Measurements from ENCODE around the gene PEX13.

Gene PEX13

GRCh38 chr2:60991644-60992043, 25.9 kb upstream of the PEX13 start:
- H2AFZ ChIP-seq (ENCODE audit: low read depth, low read length), result no peak overlapping the region
- no peak for TF ChIP-seq EZH2 (IDR thresholded peaks at IDR 0.05; ENCODE audit: borderline replicate concordance, low read depth, low read length, severe bottlenecking)
- TF ChIP-seq, protein P1, sequence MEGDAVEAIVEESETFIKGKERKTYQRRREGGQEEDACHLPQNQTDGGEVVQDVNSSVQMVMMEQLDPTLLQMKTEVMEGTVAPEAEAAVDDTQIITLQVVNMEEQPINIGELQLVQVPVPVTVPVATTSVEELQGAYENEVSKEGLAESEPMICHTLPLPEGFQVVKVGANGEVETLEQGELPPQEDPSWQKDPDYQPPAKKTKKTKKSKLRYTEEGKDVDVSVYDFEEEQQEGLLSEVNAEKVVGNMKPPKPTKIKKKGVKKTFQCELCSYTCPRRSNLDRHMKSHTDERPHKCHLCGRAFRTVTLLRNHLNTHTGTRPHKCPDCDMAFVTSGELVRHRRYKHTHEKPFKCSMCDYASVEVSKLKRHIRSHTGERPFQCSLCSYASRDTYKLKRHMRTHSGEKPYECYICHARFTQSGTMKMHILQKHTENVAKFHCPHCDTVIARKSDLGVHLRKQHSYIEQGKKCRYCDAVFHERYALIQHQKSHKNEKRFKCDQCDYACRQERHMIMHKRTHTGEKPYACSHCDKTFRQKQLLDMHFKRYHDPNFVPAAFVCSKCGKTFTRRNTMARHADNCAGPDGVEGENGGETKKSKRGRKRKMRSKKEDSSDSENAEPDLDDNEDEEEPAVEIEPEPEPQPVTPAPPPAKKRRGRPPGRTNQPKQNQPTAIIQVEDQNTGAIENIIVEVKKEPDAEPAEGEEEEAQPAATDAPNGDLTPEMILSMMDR (IDR thresholded peaks at IDR 0.05; ENCODE audit: borderline replicate concordance, extremely low read depth, low read length, poor library complexity, severe bottlenecking), result no peak
- H3K79me2 ChIP-seq (ENCODE audit: insufficient read depth, low read length), result no peaks in the 10 kb centered on the region
- no peaks in the 10 kb centered on the region for H3K4me1 ChIP-seq (ENCODE audit: insufficient read depth, low read length)
- no peak overlapping the region for H3K4me2 ChIP-seq (ENCODE audit: insufficient read depth, low read length)
- H3K4me3 ChIP-seq (ENCODE audit: low read depth in 1 of 2, low read length in 2 of 2), result no peak overlapping the region
- H3K9me3 ChIP-seq (ENCODE audit: insufficient read depth, low read length, severe bottlenecking), result peaks cover 8% of the 10 kb centered on the region
- H3K9ac ChIP-seq (ENCODE audit: low read depth, low read length), result no peak overlapping the region
- H3K27ac ChIP-seq (ENCODE audit: low read length), result no peak overlapping the region
- H3K27me3 ChIP-seq (ENCODE audit: insufficient read depth, low read length, poor library complexity), result no peaks in the 10 kb centered on the region
- ATAC-seq (ENCODE audit: insufficient read depth, low read depth) (no peak), DNase-seq (no peak)
- H4K20me1 ChIP-seq (ENCODE audit: insufficient read depth, low read length), result no peaks in the 10 kb centered on the region
- peaks cover 4% of the 10 kb centered on the region; the same call in 1 of the 2 replicates for H3K36me3 ChIP-seq (ENCODE audit: insufficient read depth, low read length)

DNA sequence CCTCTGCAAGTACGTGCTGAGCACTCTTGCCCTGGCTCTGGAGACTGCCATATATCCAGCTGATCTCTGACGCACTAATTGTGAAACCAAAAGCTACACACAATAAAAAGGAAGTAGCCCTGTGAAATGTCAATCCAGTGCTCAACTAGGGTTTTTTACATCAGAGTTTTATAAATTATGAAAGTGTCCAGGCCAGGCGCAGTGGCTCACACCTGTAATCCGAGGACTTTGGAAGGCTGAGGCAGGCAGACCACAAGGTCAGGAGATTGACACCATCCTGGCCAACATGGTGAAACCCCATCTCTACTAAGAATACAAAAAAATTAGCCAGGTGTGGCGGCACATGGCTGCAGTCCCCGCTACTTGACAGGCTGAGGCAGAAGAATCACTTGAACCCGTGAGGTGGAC, 24.5 kb upstream of the PEX13 start:
- ATAC-seq (ENCODE audit: insufficient read depth, low read depth) (no peak), DNase-seq (no peak)
- no peaks in the 10 kb centered on the region for H3K27me3 ChIP-seq (ENCODE audit: insufficient read depth, low read length, poor library complexity)
- no peaks in the 10 kb centered on the region for H3K79me2 ChIP-seq (ENCODE audit: insufficient read depth, low read length)
- no peak overlapping the region for H3K9ac ChIP-seq (ENCODE audit: low read depth, low read length)
- H3K4me3 ChIP-seq (ENCODE audit: low read depth in 1 of 2, low read length in 2 of 2), result no peak overlapping the region
- no peak for TF ChIP-seq EZH2 (IDR thresholded peaks at IDR 0.05; ENCODE audit: borderline replicate concordance, low read depth, low read length, severe bottlenecking)
- TF ChIP-seq, protein P1 (IDR thresholded peaks at IDR 0.05; ENCODE audit: borderline replicate concordance, extremely low read depth, low read length, poor library complexity, severe bottlenecking), result no peak
- peaks cover 4% of the 10 kb centered on the region; the same call in 1 of the 2 replicates for H3K36me3 ChIP-seq (ENCODE audit: insufficient read depth, low read length)
- no peak overlapping the region for H3K27ac ChIP-seq (ENCODE audit: low read length)
- H2AFZ ChIP-seq (ENCODE audit: low read depth, low read length), result no peak overlapping the region
- no peaks in the 10 kb centered on the region for H3K4me1 ChIP-seq (ENCODE audit: insufficient read depth, low read length)
- no peaks in the 10 kb centered on the region for H4K20me1 ChIP-seq (ENCODE audit: insufficient read depth, low read length)
- H3K9me3 ChIP-seq (ENCODE audit: insufficient read depth, low read length, severe bottlenecking), result peaks cover 8% of the 10 kb centered on the region
- no peak overlapping the region for H3K4me2 ChIP-seq (ENCODE audit: insufficient read depth, low read length)

DNA sequence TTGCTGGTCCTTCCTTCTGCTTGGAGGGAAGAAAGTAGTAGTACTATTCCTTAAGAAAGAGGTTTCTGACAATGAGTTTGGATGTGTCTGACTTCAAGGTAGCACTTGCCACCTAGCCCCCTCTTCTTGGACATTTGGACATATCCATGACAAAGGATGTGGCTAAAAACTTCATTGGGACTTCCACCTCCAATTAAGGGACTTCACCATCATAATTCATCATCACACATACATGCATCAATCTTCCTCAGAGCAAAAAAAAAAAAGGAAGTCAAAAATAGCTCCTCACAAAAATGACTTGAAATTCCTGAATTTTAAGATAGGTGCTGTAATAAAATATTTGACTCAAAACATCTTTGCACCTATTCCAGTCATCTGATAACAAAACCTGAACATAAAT, 23.4 kb upstream of the PEX13 start:
- H3K36me3 ChIP-seq (ENCODE audit: insufficient read depth, low read length), result peaks cover 4% of the 10 kb centered on the region; the same call in 1 of the 2 replicates
- no peaks in the 10 kb centered on the region for H3K27me3 ChIP-seq (ENCODE audit: insufficient read depth, low read length, poor library complexity)
- H2AFZ ChIP-seq (ENCODE audit: low read depth, low read length), result no peak overlapping the region
- H3K9me3 ChIP-seq (ENCODE audit: insufficient read depth, low read length, severe bottlenecking), result peaks cover 8% of the 10 kb centered on the region
- no peaks in the 10 kb centered on the region for H3K79me2 ChIP-seq (ENCODE audit: insufficient read depth, low read length)
- H3K9ac ChIP-seq (ENCODE audit: low read depth, low read length), result no peak overlapping the region
- no peaks in the 10 kb centered on the region for H3K4me1 ChIP-seq (ENCODE audit: insufficient read depth, low read length)
- no peak overlapping the region for H3K4me3 ChIP-seq (ENCODE audit: low read depth in 1 of 2, low read length in 2 of 2)
- no peak overlapping the region for H3K27ac ChIP-seq (ENCODE audit: low read length)
- no peak for TF ChIP-seq EZH2 (IDR thresholded peaks at IDR 0.05; ENCODE audit: borderline replicate concordance, low read depth, low read length, severe bottlenecking)
- TF ChIP-seq, protein P1 (IDR thresholded peaks at IDR 0.05; ENCODE audit: borderline replicate concordance, extremely low read depth, low read length, poor library complexity, severe bottlenecking), result no peak
- no peaks in the 10 kb centered on the region for H4K20me1 ChIP-seq (ENCODE audit: insufficient read depth, low read length)
- no peak overlapping the region for H3K4me2 ChIP-seq (ENCODE audit: insufficient read depth, low read length)
- ATAC-seq (ENCODE audit: insufficient read depth, low read depth) (no peak), DNase-seq (no peak)

Measured in DND-41 (cell line).